Epithelial cell of prostate (primary cell): ENCODE results near the gene MYO18A.

Experiments used
- DNase-seq: peaks from one replicate; pipeline ENCODE4 v3.0.0-alpha.2; 2011; ENCODE audit warnings: low read depth, low spot score
- H3K27ac ChIP-seq: fragments of 450-650 bp; 2 replicates; pipeline ENCODE4 v1.5.1; 2017; ENCODE audit warnings: mild to moderate bottlenecking

The MYO18A gene

DNA sequence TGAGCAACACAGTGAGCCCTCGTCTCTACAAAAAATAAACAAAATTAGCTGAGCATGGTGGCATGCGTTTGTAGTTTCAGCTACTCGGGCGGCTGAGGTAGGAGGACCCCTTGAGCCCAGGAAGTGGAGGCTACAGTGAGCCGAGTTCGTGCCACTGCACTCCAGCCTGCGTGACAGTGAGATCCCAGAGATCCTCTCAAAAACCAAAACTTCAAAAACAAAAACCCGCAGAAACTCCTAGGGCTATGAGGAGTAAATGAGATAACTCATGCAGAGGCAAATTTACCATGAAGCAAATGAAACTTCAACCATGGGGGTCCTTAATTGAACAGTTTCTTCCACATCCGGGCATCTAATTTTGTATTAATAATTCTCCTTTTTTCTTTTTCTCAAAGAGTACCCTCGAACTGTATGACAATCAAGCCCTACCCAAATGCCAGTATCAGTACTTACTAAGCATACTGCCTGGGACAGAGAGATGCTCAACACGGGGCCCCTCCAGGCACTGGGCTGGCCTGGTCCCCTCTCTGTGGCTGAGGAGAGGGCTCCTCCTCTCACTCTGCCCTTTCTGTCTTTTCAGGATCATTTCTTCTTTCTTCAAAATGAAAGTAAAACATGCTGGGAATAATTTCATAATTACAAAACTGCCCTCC is 138.0 kb downstream of the MYO18A start:
- no peak for DNase-seq
- no peak overlapping the region for H3K27ac ChIP-seq

GRCh38 chr17:29041571-29041970 is 138.6 kb downstream of the MYO18A start:
- DNase-seq, result no peak
- no peak overlapping the region for H3K27ac ChIP-seq

DNA sequence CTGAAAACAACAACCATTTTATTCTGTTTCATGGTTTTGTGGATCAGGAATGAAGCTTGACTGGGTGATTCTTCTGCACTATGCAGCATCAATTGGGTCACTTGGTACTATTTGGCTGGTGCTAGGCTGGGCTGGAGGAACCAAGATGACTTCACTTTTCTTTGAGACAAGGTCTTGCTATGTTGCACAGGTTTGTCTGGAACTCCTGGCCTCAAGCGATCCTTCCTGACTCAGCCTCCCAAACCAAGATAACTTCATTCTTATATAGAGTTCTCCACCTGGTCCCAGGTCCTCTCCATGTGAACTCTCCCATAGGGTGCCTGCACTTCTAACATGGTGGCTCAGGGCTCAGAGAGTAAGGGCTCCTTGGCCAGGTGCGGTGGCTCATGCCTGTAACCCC is 139.1 kb downstream of the MYO18A start:
- DNase-seq, result no peak
- H3K27ac ChIP-seq, result no peak overlapping the region

GRCh38 chr17:29039764-29040598 is 140.2 kb downstream of the MYO18A start:
- DNase-seq, result peak; percentile 18
- peak overlapping the region; percentile 21 for H3K27ac ChIP-seq

GRCh38 chr17:29038085-29038795 is 142.0 kb downstream of the MYO18A start:
- H3K27ac ChIP-seq, result no peak overlapping the region
- no peak for DNase-seq

DNA sequence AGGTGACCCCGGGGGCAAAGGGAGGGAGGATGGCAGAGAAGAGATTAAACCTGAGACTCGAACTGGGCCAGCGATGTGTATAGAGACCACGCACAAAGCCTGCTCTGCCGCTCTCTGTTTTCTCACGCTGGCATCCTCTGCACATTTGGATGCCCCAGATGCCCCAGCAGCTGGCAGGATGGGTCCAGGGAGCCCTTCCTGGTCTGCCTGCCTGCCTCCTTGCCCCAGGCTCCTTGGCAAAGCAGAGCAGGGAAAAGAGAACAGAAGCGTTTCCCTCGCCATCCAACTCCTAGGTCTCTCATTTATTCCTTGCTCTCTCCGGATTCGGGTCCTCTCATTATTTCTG is 142.5 kb downstream of the MYO18A start:
- no peak overlapping the region for H3K27ac ChIP-seq
- DNase-seq, result no peak

- H3K27ac ChIP-seq, result no peak overlapping the region
- DNase-seq, result no peak
Measured at GRCh38 chr17:29036584-29036983, 143.6 kb downstream of the MYO18A start.

GRCh38 chr17:29034510-29034909 is 145.7 kb downstream of the MYO18A start:
- no peak overlapping the region for H3K27ac ChIP-seq
- DNase-seq, result no peak

- H3K27ac ChIP-seq, result no peak overlapping the region
- DNase-seq, result no peak
Measured at GRCh38 chr17:29032857-29033197, 147.4 kb downstream of the MYO18A start.

GRCh38 chr17:29032013-29032856 is 148.0 kb downstream of the MYO18A start:
- DNase-seq, result no peak
- H3K27ac ChIP-seq, result no peak overlapping the region

DNA sequence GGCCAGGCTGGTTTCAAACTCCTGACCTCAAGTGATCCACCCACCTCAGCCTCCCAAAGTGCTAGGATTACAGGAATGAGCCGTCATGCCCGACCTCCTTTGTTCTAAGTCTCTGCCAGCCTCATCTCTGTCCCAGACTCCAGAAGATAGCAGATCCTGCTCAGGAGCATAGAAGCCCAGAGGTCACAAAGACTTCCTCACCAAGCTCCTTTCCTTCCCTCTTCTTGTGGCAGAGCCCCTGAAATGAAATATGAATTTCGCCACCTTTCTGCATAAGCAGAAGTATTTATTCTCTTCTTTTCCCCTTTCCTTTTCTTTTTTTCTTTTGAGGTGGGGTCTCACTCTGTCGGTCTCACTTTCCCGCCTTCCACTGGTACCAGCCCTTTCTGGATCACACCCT is 148.7 kb downstream of the MYO18A start:
- H3K27ac ChIP-seq, result no peak overlapping the region
- DNase-seq, result no peak

- DNase-seq, result no peak
- no peak overlapping the region for H3K27ac ChIP-seq
Measured at GRCh38 chr17:29024316-29024952, 155.8 kb downstream of the MYO18A start.

DNA sequence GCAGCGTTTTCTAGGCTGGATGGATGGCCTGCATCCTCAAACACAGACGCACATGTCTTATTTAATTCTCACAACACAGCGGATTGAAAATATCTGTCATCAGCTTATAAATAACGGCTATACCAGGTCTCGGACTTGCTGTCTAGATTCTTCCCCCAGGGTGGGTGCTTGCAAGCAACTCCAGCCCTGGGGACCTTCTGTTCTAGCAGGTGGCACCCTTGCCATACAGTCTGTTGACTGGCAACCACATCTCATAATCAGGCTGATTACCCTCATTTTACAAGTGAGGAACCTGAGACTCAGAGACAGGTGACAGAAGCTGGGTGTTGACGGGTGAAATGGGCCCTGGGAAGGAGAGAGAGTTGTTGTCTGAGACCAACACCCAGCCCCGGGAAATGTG is 158.1 kb downstream of the MYO18A start:
- H3K27ac ChIP-seq, result no peak overlapping the region
- DNase-seq, result no peak

DNA sequence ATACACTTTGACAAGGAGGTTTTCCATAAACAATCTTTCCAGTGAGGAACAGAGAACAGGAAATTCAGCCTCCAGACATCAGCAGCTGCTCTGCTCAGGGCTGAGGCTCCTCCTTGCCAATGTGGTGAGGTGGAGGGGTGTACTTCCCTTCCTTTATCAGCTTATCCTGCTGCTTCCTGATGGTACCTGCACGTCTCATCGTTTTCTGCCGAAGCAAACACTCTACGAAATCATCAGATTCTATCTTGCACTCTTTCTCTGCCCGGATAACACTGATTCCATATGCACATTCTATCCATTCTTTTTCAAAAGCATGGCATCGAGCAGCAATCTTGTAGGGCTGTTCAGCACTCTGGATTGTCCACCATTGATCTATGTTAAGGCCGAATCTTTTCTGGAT is 159.0 kb downstream of the MYO18A start:
- no peak for DNase-seq
- no peak overlapping the region for H3K27ac ChIP-seq
